Urinary bladder (tissue), 4 donors: ENCODE results near the gene SPRED3. TPM values are rescaled to one million over a fixed set of nuclear protein-coding genes. Genes with fewer than 3 reads are reported as not detected.

ENCODE experiments used
- DNase-seq: peaks from one replicate; pipeline ENCODE4 v3.0.0-alpha.2; 2015; ENCODE audit errors: extremely low spot score
- H3K27ac ChIP-seq: one replicate; pipeline ENCODE4 v1.5.1; 2013; ENCODE audit warnings: low read depth, mild to moderate bottlenecking, moderate library complexity
- H3K36me3 ChIP-seq: one replicate; pipeline ENCODE4 v1.6.1; 2013; ENCODE audit warnings: mild to moderate bottlenecking, moderate library complexity; ENCODE audit not compliant: insufficient read depth
- H3K4me1 ChIP-seq: one replicate; pipeline ENCODE4 v1.6.1; 2013; ENCODE audit warnings: mild to moderate bottlenecking, moderate library complexity; ENCODE audit not compliant: insufficient read depth
- H3K4me3 ChIP-seq: one replicate; pipeline ENCODE4 v1.5.1; 2013; ENCODE audit warnings: low read depth, low read length
- WGBS: extraction: QIAGEN DNeasy Blood & Tissue Kit; methylation state at CpG from one replicate; pipeline ENCODE4 v1.1.7; 2013; 5-methylcytosine and 5-hydroxymethylcytosine counted together
- polyA plus RNA-seq: library from polyadenylated mRNA; stranded (reverse); fragments of 200-250 nt; gene quantifications from one replicate; pipeline ENCODE4 v1.2.3, GENCODE V29; 2013
- total RNA-seq: library from RNA; depleted of rRNA; stranded (reverse); fragments of >200 nt; gene quantifications from one replicate; pipeline ENCODE4 v1.2.3, GENCODE V29; 2014
- donor health status: healthy with polysubstance abuse.
- donor health status: healthy.

Gene SPRED3
- total and polyA plus RNA-seq, 2 donors: 0.05 to 0.72 TPM

- DNase-seq: no peak
- Histone ChIP-seq H3K36me3 (no peaks in the 10 kb centered on the region), H3K4me1 (no peaks in the 10 kb centered on the region), H3K4me3 (no peak overlapping the region), H3K27ac (no peak overlapping the region)
- WGBS: 80% methylated on average over 15 of the region's 15 CpGs
Observed at GRCh38 chr19:38443458-38443999, 55.0 kb downstream of the SPRED3 start.

- Histone ChIP-seq H3K4me1 (no peaks in the 10 kb centered on the region), H3K4me3 (no peak overlapping the region), H3K36me3 (no peaks in the 10 kb centered on the region), H3K27ac (no peak overlapping the region)
- 88% methylated on average over 7 of the region's 7 CpGs for WGBS
- DNase-seq: no peak
Observed at GRCh38 chr19:38444026-38444425, 55.5 kb downstream of the SPRED3 start.

- H3K36me3 ChIP-seq: no peaks in the 10 kb centered on the region
- no peak for DNase-seq
- WGBS: 92% methylated on average over 7 of the region's 7 CpGs
- H3K27ac ChIP-seq: no peak overlapping the region
- no peaks in the 10 kb centered on the region for H3K4me1 ChIP-seq
- no peak overlapping the region for H3K4me3 ChIP-seq
Observed at GRCh38 chr19:38445362-38445761, 56.9 kb downstream of the SPRED3 start.

- Histone ChIP-seq H3K4me3 (no peak overlapping the region), H3K27ac (no peak overlapping the region), H3K36me3 (no peaks in the 10 kb centered on the region), H3K4me1 (no peaks in the 10 kb centered on the region)
- no peak for DNase-seq
- 92% methylated on average over 9 of the region's 9 CpGs for WGBS
Observed at GRCh38 chr19:38448225-38448624, 59.7 kb downstream of the SPRED3 start.

Other genes starting within 250 kb of the SPRED3 start
- gene DPF1, start 164.5 kb upstream of the SPRED3 start, total RNA-seq: 1.1 TPM
- 0.24 TPM for gene DPF1, start 164.5 kb upstream of the SPRED3 start, polyA plus RNA-seq
- 5.9 TPM for gene PPP1R14A, start 132.3 kb upstream of the SPRED3 start, total RNA-seq
- 468 TPM for gene PPP1R14A, start 132.3 kb upstream of the SPRED3 start, polyA plus RNA-seq
- 52.0 TPM for gene SPINT2, start 124.1 kb upstream of the SPRED3 start, total RNA-seq
- 125 TPM for gene SPINT2, start 124.1 kb upstream of the SPRED3 start, polyA plus RNA-seq
- gene C19orf33, start 84.4 kb upstream of the SPRED3 start, total RNA-seq: 36.8 TPM
- gene C19orf33, start 84.4 kb upstream of the SPRED3 start, polyA plus RNA-seq: 89.0 TPM
- 17.7 TPM for gene YIF1B, start 72.8 kb upstream of the SPRED3 start, total RNA-seq
- 34.3 TPM for gene YIF1B, start 72.8 kb upstream of the SPRED3 start, polyA plus RNA-seq
- gene KCNK6, start 68.9 kb upstream of the SPRED3 start, total RNA-seq: 11.8 TPM
- 15.8 TPM for gene KCNK6, start 68.9 kb upstream of the SPRED3 start, polyA plus RNA-seq
- 4.9 TPM for gene CATSPERG, start 52.9 kb upstream of the SPRED3 start, total RNA-seq
- gene CATSPERG, start 52.9 kb upstream of the SPRED3 start, polyA plus RNA-seq: 1.3 TPM
- 102 TPM for gene PSMD8, start 14.1 kb upstream of the SPRED3 start, total RNA-seq
- gene PSMD8, start 14.1 kb upstream of the SPRED3 start, polyA plus RNA-seq: 166 TPM
- not detected for gene GGN, start 663 bp upstream of the SPRED3 start, total RNA-seq
- gene GGN, start 663 bp upstream of the SPRED3 start, polyA plus RNA-seq: 0.58 TPM
- 5.1 TPM for gene FAM98C, start 14.4 kb downstream of the SPRED3 start, total RNA-seq
- gene FAM98C, start 14.4 kb downstream of the SPRED3 start, polyA plus RNA-seq: 27.9 TPM
- gene RASGRP4, start 37.5 kb downstream of the SPRED3 start, total RNA-seq: 0.95 TPM
- 2.4 TPM for gene RASGRP4, start 37.5 kb downstream of the SPRED3 start, polyA plus RNA-seq
- 5.3 TPM for gene RYR1, start 45.0 kb downstream of the SPRED3 start, total RNA-seq
- 1.1 TPM for gene RYR1, start 45.0 kb downstream of the SPRED3 start, polyA plus RNA-seq
- 2.2 TPM for gene MAP4K1, start 229.3 kb downstream of the SPRED3 start, total RNA-seq
- 1.9 TPM for gene MAP4K1, start 229.3 kb downstream of the SPRED3 start, polyA plus RNA-seq
- 92.4 TPM for gene EIF3K, start 230.5 kb downstream of the SPRED3 start, total RNA-seq
- gene EIF3K, start 230.5 kb downstream of the SPRED3 start, polyA plus RNA-seq: 373 TPM